GM12892 (cell line): ENCODE results near the gene PCNX2.

ENCODE experiments used
- POLR2A ChIP-seq: IDR thresholded peaks from 2 replicates; pipeline ENCODE4 v1.6.1; 2011; ENCODE audit warnings: low read depth, low read length, control low read depth
- POLR2AphosphoS5 ChIP-seq: IDR thresholded peaks from 2 replicates; pipeline ENCODE4 v1.6.1; 2011; ENCODE audit warnings: low read depth, low read length, control low read depth
- TAF1 ChIP-seq: IDR thresholded peaks from 2 replicates; pipeline ENCODE4 v1.6.1; 2011; ENCODE audit warnings: low read depth, mild to moderate bottlenecking, control low read depth, low read length, borderline replicate concordance

GRCh38 chr1:233229288-233229687 lies 66.2 kb downstream of the PCNX2 start:
- no peak for TF ChIP-seq POLR2AphosphoS5
- TF ChIP-seq POLR2A, result no peak
- no peak for TF ChIP-seq TAF1
